ENCODE data around the gene ESPN.
A peak's percentile ranks its signal among the peaks of the same experiment; 100 is the strongest.
"Not testable (repeated sequence)": the region's sequence is repeated elsewhere in the genome, so short reads cannot be mapped to it uniquely, and the experiment has no call there.

Gene ESPN

DNA sequence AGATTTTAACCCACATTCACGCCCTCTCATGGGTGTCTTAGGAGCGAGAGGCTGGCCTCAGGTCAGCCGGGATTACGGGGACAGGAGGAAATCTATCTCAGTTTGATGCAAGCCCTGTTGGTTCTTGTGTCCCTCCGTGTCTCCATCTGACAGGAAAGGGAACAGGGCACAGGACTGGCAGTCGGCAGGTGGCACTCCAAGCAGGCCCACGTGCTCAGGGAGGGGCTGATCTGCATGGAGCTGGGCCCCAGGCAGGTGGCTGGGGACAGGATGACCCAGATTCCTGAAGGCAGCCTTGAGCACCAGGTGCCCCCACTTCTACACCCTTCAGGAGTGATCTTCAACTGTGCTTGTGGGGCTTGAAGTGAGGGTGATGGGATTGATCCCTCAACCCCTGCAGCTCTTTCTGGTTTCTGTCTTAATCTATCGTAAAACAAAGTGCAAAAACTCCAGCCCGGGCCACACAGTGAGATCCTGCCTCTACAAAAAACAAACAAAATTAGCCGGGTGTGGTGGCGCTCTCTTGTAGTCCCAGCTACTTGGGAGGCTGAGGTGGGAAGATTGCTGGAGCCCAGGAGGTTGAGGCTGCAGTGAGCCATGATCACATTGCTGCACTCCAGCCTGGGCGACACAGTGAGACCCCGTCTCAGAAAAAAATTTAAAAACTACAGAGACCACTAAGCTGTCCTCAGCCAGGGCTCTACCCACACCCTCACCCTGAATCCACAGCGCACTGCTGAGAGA is 58.6 kb downstream of the ESPN start:
- DNase-seq (ENCODE audit: low spot score) = no peak

DNA sequence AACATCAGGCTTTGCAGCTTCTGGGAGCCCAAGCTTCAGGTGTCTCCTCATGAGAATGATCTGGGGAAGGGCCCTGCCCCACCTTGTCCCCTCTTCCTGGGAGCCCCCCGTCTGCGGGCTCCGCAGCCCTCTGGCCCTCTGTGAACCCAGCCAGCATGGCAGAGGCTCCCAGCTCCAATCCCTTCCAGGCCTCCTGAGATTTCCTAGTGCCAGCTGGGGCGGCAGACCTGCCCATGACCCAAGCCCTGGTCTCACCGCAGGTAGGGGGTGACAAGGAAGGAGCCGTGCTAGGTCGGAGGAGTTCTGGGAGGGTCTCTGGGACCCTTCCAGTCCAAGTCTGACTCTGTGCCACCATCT is 59.2 kb downstream of the ESPN start:
- DNase-seq (ENCODE audit: low spot score) = no peak

DNA sequence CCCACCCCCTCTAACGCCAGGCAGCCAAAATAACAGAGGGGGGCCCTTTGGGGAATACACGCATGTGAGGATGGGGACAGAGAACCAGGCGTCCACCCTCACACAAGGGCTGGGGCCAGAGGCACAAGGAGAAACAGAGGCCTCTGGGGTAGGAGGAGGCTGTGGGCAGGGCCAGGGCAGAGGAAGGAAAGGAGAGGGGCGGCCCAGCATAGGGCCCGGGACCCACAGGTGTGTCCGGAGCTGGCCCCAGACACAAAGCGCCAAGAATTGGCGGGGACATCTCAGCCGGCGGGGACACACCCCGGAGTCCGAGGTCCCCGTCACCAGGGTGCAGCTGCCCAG is 60.2 kb downstream of the ESPN start:
- no peak for DNase-seq (ENCODE audit: low spot score)

DNA sequence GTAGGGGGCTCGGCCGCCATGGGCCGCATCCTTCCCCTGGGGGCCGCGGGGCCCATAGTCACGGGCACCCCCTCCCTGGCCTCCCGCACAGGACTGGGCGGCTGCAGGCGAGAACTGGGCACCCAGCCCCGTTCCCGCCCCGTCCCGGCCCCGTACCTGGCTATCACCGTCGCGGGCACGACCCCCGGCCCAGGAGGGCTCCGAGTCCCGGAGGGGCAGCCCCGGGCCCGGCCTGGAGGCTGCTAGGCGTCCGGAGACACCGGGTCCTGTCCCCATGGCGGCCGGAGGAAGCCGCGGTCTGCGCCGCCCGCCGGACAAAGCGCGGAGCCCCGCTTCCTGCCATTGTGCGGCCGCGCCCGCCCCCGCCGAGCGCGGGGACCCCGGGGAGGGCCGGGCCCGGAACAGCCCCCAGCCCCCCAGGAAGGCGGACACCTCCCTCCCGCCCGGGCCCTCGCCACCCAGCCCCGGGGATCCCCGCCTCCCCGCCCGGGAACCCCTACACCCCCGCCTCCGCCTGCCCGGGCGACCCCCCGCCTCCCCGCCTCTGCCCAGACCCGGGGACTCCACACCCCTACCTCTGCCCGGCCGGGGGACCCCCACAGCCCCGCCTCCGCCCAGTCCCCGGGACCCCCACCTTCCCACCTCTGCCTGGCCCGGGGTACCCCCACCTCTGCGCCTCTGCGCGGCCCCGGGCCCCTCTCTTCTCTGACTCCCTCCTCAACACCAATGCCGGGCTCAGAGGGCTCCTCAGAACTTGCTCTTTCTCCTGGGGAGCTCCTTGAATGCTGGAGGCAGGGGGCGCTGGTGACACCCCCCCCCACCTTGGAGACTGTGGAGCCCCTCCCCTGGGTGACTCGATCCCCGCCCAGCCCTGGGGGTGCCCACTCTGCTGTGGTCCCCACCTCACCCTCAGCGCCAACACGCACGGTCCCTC is 60.9 kb downstream of the ESPN start:
- DNase-seq (ENCODE audit: low spot score) = no peak

DNA sequence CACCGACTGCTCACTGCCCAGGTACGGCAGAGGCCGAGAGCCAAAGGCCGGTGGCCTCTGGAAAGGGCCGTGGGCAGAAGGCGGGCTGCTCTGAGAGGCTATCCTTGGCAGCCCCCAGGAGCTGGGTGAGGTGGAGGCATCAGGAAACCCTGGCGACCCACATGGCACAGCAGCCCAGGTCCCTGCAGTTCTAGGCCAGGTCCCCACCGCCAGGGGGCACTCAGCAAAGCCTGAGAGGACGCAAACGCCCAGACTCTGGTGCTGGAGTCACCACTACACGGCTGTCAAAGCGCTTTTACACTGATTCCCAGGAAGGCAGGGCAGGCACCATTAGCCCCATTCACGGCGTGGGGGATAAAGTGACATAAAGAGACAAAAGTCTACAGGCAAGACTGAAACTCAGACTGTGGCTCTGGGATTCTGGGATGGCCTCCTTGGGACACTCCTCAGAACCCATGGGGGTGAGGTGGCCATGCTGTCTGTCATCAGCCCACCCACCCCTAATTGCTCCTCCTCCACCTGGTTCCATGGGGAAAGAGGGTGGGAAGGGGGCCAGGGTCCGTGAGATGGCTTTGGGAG is 61.9 kb downstream of the ESPN start:
- DNase-seq (ENCODE audit: low spot score) = peak; percentile 87

DNA sequence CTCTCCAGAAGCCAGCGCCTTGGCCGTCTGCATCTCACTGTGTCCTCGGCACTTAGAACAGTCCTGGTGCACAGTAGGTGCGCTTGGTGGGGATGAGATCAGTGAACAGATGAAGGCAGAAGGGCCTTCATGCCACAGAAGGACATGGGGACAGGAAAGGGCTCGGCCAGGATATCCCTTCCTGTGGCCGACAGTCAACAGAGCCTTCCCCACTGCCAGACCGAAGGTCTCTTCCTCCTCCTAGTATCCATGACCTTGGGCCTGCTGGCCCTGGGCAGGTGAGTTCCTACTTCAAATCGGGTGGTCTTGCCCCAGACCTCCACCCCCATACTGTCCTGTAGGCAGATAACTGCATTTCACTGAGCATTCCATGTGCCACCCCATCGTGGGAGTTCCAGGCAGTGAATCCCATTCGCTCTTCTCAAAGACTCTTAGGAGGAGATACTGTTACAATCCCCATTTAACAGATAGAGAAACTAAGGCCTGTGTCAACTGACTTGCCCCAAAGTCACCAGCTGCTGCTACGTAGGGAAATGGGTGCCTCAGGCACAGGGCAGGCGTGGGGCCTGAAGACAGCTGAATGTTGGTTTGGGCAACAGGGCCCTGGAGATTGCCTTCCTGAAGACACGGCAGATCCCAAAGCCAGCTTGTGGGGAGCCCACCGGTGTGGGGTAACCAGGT is 63.4 kb downstream of the ESPN start:
- DNase-seq (ENCODE audit: low spot score) = no peak

DNA sequence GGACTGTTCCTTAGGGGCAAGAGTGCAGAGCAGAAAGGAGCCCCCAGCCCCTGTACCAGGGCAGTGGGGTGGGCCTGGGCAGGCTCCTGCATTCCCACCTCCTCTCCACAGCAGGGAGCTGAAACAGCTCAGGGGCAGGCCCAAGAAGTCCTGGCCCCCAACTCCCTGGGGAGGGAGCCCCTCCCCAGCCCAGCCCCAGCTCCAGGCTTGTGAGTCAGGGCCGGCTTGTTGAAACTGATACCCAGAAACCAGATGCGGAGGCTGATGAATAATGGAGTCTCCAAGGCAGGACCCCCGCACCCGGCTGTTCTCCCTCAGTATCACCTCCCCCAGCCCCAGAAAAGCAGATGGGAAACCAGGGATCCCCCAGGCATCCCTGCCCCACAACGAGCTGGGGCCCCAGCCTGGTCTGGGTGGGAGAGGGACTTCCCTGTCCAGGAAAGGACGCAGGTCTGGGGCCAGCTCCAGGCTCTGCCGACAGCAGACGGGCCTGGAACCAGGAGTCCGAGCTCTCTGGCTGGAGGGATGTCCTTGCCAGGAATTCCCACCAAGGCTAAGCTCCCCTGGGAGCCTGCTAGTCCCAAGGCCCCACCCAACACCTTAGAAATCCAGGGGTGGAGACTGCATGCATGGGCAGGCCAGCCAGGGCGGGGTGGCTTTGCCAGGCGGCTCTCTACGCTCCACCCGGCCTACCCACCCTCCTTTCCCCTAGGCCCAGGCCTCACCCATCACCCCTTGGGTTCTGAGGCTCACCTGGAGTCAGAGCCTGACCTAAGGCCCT is 64.2 kb downstream of the ESPN start:
- DNase-seq (ENCODE audit: low spot score) = peak; percentile 68

DNA sequence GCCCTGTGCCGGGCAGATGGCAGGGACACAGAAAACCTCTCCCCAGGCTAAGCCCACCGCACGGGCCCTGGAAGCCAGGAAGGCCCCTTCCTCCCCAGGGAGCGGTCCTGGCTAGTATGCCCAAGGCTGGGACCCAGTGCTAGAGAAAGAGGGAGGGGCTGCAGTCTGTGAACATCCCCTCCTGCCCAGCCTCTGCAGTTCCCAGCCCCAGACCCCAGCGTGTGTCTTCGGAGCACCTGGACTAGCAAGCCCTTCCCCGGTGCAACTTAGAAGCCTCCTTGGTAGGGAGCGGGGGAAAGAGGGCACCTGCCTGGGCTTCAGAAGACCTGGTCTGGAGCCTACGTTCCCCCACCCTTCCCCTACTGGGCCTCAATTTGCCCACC is 64.8 kb downstream of the ESPN start:
- no peak for DNase-seq (ENCODE audit: low spot score)

DNA sequence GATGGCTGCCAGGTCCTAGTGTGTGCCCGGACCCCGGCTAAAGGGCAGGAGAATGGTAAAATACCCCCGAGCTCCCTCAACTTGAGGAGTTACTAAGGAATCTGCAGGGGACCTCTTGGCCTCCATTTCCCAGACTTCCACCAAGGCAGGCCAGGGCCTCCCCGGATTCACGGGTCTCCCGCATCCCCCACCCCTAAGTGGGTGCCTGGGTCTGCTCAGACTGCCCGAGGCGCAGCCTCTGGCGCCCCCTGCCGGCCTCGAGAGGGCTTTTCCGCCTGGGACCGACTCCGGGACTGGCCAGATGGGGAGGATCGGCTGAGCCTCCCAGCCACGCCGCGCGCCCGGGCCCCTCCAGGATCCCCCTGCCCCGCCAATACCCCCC is 65.2 kb downstream of the ESPN start:
- DNase-seq (ENCODE audit: low spot score) = peak; percentile 91

DNA sequence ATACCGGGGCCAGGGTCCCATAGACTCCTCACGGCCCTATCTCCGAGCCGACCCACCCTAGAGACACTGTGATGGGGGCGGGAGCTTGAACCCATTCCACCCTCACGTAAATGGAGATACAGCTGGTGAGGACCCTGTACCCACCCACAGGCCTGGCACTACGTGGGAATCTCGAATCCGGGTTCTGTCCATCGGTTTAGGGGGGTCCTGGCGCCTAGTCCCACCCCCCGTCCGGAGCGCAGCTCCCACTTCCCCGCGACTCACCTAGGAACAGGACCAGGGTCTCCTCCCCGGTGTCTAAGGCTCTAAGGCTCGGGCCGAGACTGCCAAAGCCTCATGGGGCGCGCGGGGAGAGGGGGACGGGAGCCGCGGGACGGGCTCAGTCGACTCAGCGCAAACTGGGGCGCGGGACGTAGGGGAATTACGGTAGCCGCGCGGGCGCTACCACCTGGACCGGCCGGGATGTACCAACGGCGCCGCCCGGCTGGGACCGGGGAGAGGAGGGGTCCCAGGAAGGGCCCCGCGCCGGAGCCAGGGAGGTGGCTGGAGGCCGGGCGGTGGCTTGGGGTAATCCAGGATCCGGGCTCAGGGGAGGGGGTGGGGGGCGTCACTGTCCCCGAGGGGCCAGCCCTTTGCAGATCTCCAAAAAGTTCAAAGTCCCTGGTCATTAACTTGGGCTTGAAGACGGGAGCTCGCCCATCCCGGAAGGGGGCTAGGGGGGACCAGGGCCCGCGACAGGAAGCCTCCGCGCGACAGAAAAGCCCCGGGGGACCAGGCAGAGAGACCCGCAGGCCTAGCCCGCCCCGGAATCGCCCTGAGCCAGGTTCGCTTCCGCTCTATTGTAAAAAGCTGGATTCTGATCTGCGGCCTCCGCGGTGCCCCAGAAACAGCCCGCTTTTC is 65.9 kb downstream of the ESPN start:
- peak; percentile 87 for DNase-seq (ENCODE audit: low spot score)

DNA sequence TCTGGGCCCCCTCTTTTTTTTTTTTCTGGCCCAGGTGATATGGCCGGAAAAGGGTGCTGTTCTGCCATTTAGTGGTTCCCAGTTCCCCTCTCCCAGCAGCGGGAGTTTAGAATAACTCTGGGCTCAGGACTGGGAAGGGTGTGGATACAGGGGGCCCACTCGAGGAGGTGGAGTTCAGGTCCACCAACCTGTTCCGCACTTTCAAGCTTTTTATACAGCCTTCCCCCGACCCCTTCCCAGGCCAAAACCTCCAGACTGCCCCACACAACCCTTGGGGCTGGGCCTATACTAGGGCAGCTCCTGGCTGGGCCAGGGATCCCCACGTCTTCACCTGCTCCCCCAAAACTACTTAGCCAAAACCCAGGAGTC is 66.5 kb downstream of the ESPN start:
- no peak for DNase-seq (ENCODE audit: low spot score)

DNA sequence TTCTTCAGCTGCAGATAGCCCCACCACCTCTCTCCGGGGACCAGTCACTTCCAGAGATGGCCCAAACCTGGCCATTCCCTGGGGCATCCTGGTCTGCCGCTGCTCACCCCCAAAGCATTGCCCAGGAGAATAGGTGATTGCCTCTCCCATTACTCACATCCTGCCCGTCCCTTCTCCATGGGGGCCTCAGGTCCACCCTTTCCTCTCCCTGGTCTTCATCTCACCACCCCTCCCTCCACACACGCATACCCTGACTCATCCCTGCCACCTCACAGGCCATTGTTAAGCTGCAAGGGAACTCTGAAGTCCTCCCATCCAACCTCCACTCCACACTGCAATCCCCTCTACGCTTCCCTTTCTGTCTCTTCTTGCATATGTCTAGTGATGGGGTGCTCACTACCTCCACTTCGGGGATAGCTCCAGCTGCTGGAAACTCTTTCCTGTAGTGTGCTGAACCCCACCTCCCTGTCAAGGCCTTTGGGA is 66.9 kb downstream of the ESPN start, which contains the start of gene PLEKHG5:
TSS of gene PLEKHG5 (minus strand) at position 188 of the 483 bp plus-strand sequence. CDS start 14,096 bp downstream, outside the sequence.
- DNase-seq (ENCODE audit: low spot score) = no peak

DNA sequence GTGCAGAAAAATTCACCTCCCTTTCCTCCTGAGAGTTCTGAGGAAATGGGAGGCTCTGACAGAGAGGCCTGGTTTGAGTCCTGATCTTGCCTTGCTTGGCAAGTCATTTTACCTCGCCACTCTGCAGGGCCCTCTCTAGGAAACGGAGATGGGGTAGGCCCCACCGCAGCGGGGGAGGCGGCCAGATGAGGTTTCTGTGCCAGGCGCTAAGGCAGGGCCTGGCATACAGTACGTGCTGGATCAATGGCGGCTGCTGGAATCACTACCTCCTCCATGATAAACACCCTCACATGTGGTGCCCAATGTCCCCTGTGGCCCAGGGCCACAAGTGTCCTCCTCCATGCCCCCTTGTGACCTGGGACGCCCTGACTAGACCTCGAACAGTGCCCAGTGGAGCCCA is 67.4 kb downstream of the ESPN start:
- DNase-seq (ENCODE audit: low spot score) = no peak

DNA sequence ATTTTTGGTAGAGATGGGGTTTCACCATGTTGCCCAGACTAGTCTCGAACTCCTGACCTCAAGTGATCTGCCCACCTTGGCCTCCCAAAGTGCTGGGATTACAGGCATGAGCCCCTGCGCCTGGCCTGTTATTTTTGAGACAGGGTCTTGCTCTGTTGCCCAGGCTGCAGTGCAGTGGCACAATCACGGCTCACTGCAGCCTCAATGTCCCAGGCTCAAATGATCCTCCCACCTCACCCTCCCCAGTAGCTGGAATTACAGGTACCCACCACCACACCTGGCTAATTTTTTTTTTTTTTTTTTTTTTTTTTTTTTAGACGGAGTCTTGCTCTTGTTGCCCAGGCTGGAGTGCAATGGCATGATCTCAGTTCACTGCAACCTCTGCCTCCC is 69.3 kb downstream of the ESPN start:
- not testable (repeated sequence) for DNase-seq (ENCODE audit: low spot score)

DNA sequence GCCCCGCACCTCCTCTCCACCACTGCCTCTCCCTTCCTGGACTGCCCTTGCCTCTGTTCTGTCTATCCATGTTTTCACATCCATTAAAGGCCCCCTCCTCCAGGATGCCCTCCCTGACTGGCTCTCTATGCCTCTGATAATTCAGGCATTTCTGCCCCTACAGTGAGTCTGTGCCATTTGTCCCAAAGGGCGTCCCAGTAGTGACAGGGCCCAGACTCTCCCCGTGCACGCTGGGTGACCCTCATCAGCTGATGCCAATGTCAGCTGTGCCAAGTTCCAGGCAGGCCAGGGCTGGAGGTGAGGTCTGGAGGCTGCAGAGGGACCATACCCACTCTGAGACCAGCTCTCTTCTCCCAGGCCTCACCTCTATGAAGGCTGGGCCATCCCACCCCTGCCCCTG is 70.1 kb downstream of the ESPN start:
- no peak for DNase-seq (ENCODE audit: low spot score)

DNA sequence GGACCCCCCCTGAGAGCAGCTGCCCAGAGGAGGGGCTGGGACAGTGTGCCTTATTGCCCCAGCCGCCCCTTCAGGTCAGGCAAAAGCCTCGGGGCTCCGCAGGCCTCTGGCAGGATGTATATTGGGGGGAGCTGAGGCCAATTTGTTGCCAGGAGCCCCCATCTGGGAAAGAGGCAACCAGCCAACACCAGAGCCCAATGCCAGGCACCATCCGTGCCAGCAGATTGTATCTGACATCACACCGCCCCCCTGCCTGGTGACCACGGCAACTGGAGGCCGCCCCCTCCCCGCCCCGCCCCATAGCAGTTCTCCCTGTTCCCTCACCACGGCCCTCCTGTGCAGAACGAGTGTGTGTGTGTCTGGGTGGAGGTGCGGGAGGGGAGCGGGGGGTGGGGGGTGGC is 70.5 kb downstream of the ESPN start:
- DNase-seq (ENCODE audit: low spot score) = no peak

DNA sequence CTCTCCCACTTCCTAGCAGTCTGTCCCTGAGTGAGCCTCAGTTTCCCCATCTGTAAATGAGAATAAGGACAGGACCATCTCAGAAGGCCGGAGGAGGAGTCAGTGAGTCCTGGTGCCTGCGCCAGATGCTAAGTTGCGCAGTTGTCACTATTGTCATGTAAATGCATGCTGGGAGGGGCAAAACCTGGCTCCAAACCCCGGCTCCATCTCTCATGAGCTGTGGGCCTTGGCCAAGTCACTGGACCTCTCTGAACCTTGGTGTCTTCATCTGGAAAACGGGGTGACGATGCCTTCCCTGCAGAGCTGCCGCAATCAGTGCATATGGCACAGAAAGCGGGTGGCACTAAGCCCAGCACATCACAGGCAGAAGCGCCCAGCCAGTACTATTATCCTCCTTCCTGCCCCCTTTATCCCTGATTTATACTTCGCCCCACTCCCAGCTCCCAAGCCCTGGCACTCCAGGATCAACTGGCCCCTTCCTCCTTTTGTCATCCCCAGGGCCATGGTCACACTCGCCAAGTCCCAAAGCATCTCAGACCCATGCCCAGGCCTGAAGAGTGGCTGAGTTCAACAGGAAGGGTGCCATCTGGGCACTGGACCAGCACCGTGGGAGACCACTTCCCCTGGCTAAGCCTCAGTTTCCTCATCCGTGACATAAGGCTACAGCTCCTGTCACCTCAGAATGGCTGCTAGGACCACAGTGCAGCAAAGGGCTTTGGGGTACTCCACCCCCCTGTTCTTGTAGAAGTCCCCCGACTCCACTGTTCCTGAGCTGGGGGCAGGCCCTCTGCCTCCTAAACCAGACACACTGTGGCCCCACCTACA is 71.2 kb downstream of the ESPN start:
- no peak for DNase-seq (ENCODE audit: low spot score)

DNA sequence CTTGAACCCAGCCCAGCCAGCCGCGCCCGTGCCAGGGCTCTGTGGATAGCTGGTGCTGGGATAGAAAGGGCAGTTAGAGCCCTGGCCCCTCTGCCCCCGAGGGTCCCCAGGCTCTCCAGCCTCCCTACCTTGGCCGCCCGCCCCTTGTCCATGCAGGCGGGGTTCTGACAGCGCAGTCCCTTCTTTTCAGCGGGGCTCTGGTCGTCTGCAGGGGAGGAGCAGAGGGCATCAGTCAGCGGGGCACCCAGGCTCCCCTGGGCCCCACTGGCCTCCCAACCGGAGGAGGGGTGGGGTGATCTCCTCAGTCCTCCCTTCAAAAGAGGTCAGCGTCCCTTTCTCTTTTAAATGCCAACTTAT is 71.8 kb downstream of the ESPN start:
- no peak for DNase-seq (ENCODE audit: low spot score)

DNA sequence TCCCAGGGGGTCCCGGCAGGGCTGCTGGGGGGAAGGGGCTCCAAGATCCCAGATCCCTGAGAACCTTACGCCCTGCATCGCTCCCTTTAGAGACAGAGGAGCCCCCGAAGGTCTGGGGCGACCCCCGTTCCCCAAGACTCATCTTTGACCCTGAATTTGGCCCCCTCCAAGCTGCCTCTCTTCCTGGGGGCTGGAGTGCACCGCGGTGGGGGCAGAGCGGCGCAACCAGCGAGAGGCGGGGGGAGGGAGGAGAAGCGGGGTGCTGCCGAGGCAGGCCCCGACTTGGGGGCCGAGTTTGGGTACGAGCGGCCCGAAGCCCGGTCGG is 72.3 kb downstream of the ESPN start:
- no peak for DNase-seq (ENCODE audit: low spot score)

Data from D341Med (cell line).